AG09309 (cell line): ENCODE data around the gene TUBB2B.

Experiments
- DNase-seq: peaks from one replicate; pipeline ENCODE4 v3.0.0-alpha.2; 2010; ENCODE audit warnings: low read depth
- H3K4me3 ChIP-seq: 2 replicates; pipeline ENCODE4 v1.5.1; 2011; ENCODE audit warnings: mild to moderate bottlenecking, low read depth, low read length, moderate library complexity; ENCODE audit not compliant: control insufficient read depth
- TF ChIP-seq, protein P1 (sequence below): IDR thresholded peaks from 2 replicates; pipeline ENCODE4 v1.5.1; 2011; ENCODE audit warnings: mild to moderate bottlenecking, low read depth, low read length, inconsistent platforms; ENCODE audit not compliant: insufficient read depth, control insufficient read depth; ENCODE audit errors: missing control alignments

TUBB2B gene

GRCh38 chr6:3264356-3264755 lies 36.9 kb upstream of the TUBB2B start:
- no peak overlapping the region for H3K4me3 ChIP-seq
- no peak for DNase-seq

DNA sequence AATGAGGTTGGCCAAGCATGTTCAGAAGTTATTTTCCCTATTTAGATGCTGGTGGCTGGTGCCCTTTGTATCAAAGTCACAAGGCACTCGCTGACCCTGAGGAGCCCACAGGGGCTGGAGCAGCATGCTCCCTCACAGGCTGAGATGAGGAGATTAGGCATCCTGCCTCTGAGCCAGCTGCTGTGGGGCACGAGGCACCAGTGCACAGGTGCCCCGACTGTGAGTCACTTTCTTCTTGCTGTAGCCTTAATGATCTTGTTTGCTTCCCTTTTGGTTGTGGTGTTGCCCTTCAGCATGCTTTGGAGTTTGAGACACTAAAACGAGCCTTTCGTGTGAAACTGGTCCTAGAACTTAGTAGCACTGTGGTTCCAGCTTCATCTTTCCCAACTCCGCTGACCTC lies 35.6 kb upstream of the TUBB2B start:
- H3K4me3 ChIP-seq = no peak overlapping the region
- TF ChIP-seq, protein P1, sequence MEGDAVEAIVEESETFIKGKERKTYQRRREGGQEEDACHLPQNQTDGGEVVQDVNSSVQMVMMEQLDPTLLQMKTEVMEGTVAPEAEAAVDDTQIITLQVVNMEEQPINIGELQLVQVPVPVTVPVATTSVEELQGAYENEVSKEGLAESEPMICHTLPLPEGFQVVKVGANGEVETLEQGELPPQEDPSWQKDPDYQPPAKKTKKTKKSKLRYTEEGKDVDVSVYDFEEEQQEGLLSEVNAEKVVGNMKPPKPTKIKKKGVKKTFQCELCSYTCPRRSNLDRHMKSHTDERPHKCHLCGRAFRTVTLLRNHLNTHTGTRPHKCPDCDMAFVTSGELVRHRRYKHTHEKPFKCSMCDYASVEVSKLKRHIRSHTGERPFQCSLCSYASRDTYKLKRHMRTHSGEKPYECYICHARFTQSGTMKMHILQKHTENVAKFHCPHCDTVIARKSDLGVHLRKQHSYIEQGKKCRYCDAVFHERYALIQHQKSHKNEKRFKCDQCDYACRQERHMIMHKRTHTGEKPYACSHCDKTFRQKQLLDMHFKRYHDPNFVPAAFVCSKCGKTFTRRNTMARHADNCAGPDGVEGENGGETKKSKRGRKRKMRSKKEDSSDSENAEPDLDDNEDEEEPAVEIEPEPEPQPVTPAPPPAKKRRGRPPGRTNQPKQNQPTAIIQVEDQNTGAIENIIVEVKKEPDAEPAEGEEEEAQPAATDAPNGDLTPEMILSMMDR = no peak
- DNase-seq = no peak

More at GRCh38 chr6:3264356-3264755, 36.9 kb upstream of the TUBB2B start:
- TF ChIP-seq, protein P1 = no peak

GRCh38 chr6:3261921-3262320 lies 34.5 kb upstream of the TUBB2B start:
- DNase-seq = no peak
- TF ChIP-seq, protein P1 = no peak

GRCh38 chr6:3261518-3261820 lies 34.0 kb upstream of the TUBB2B start:
- no peak for DNase-seq
- TF ChIP-seq, protein P1 = no peak
- no peak overlapping the region for H3K4me3 ChIP-seq

More at GRCh38 chr6:3261921-3262320, 34.5 kb upstream of the TUBB2B start:
- no peak overlapping the region for H3K4me3 ChIP-seq

GRCh38 chr6:3260772-3261517 lies 33.5 kb upstream of the TUBB2B start:
- TF ChIP-seq, protein P1 = no peak
- no peak for DNase-seq
- no peak overlapping the region for H3K4me3 ChIP-seq

DNA sequence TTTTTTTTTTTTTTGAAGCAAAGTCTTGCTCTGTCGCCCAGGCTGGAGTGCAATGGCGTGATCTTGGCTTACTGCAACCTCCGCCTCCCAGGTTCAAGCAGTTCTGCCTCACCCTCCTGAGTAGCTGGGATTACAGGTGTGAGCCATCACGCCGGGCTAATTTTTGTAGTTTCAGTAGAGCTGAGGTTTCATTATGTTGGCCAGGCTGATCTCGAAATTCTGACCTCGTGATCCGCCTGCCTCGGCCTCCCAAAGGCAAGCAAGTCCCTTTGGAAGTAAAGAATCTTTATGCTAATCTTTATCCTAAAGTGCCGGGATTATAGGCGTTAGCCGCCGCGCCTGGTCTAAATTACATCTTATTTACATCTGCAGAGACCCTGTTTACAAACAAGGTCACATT lies 32.8 kb upstream of the TUBB2B start:
- DNase-seq = no peak
- H3K4me3 ChIP-seq = no peak overlapping the region
- TF ChIP-seq, protein P1 = no peak
